Prostate gland (tissue), 2 donors: Measurements from ENCODE around the gene GNG2. TPM values are rescaled to one million over a fixed set of nuclear protein-coding genes. Genes with fewer than 3 reads are reported as not detected.

ENCODE experiments used
- DNase-seq: peaks from one replicate; pipeline ENCODE4 v3.0.0-alpha.2; 2019; ENCODE audit warnings: low spot score
- H3K27ac ChIP-seq, 2 donors: fragments of 200-600 bp; sonication (generic); 2 replicates each; pipeline ENCODE4 v1.5.1; 2017 to 2019
- H3K27me3 ChIP-seq: fragments of 200-600 bp; sonication (generic); replicated peaks from 2 replicates; pipeline ENCODE4 v1.5.1; 2019; ENCODE audit not compliant: insufficient read depth
- H3K36me3 ChIP-seq, 2 donors: fragments of 200-600 bp; sonication (generic); 1 replicate in 1 of 2; 2 replicates in 1 of 2; pipeline versions ENCODE4 v1.5.1 to v1.8.1; 2017 to 2019
- H3K4me1 ChIP-seq: fragments of 200-600 bp; sonication (generic); replicated peaks from 2 replicates; pipeline ENCODE4 v1.5.1; 2019
- H3K4me3 ChIP-seq, 2 donors: fragments of 200-600 bp; sonication (generic); 2 replicates each; pipeline ENCODE4 v1.5.1; 2017 to 2019
- H3K9me3 ChIP-seq: fragments of 200-600 bp; sonication (generic); 2 replicates; pipeline ENCODE4 v1.5.1; 2017
- CTCF ChIP-seq, 4 experiments: fragments of 200-600 bp in 2 of 4; fragments of 450-650 bp in 2 of 4; sonication (generic) in 2 of 4; IDR thresholded peaks; 1 replicate in 3 of 4; 2 replicates in 1 of 4; pipeline ENCODE4 v1.5.1; 2016 to 2019; ENCODE audit warnings: antibody characterized with exemption in 4 of 4, mild to moderate bottlenecking in 2 of 4, moderate library complexity in 2 of 4
- POLR2A ChIP-seq: fragments of 450-650 bp; IDR thresholded peaks from one replicate; pipeline ENCODE4 v1.6.1; 2016; ENCODE audit warnings: antibody characterized with exemption, mild to moderate bottlenecking
- POLR2AphosphoS5 ChIP-seq: sonication (generic); formaldehyde crosslinking; IDR thresholded peaks from one replicate; pipeline ENCODE4 v1.6.1; 2017; ENCODE audit warnings: antibody characterized with exemption
- WGBS: methylation state at CpG from one replicate; pipeline ENCODE4 v1.1.5; 2018; 5-methylcytosine and 5-hydroxymethylcytosine counted together
- intact Hi-C: fragments of 100-400 bp; cut with DNase I; formaldehyde crosslinking; loops from one replicate; pipeline ENCODE4 v1.14.2; 2022
- total RNA-seq, 2 donors: library from RNA; depleted of rRNA; stranded (reverse); fragments of >200 nt; gene quantifications; one replicate each; pipeline ENCODE4 v1.1.0, GENCODE V29; 2016

Gene GNG2
- total RNA-seq, 2 donors from 2014 or later: 2.7 to 120 TPM

GRCh38 chr14:52014601-52015267 lies 154.3 kb downstream of the GNG2 start:
- no peaks in the 10 kb centered on the region for H3K4me1 ChIP-seq
- peaks cover 0 to 6% of the 10 kb centered on the region in 2 donors for H3K36me3 ChIP-seq
- H3K4me3 ChIP-seq: no peak overlapping the region
- no peaks in the 10 kb centered on the region for H3K27me3 ChIP-seq
- intact Hi-C loops: no loop called here
- no peaks in the 10 kb centered on the region for H3K9me3 ChIP-seq
- no peak for DNase-seq
- 83% methylated on average over 15 of the region's 15 CpGs for WGBS
- H3K27ac ChIP-seq: no peak overlapping the region
- TF ChIP-seq POLR2A (no peak), CTCF (IDR thresholded peaks at IDR 0.05) (no peak), POLR2AphosphoS5 (no peak)

- DNase-seq: no peak
- H3K4me3 ChIP-seq: no peak overlapping the region
- intact Hi-C loops: no loop called here
- no peak overlapping the region for H3K27ac ChIP-seq
- H3K4me1 ChIP-seq: no peaks in the 10 kb centered on the region
- WGBS: 63% methylated on average over 8 of the region's 8 CpGs
- peak in 2 of 4 experiments; percentile 13 to 30 for TF ChIP-seq CTCF (IDR thresholded peaks at IDR 0.05)
- TF ChIP-seq POLR2AphosphoS5: no peak
- no peaks in the 10 kb centered on the region for H3K9me3 ChIP-seq
- H3K36me3 ChIP-seq: peaks cover 0 to 6% of the 10 kb centered on the region in 2 donors
- no peaks in the 10 kb centered on the region for H3K27me3 ChIP-seq
Measured at GRCh38 chr14:52015411-52016030, 155.1 kb downstream of the GNG2 start.

- no peak for DNase-seq
- Histone ChIP-seq H3K4me3 (no peak overlapping the region), H3K27ac (no peak overlapping the region), H3K4me1 (no peaks in the 10 kb centered on the region), H3K9me3 (no peaks in the 10 kb centered on the region), H3K36me3 (no peaks in the 10 kb centered on the region), H3K27me3 (no peaks in the 10 kb centered on the region)
- WGBS: 80% methylated on average over 4 of the region's 4 CpGs
- TF ChIP-seq POLR2A (no peak), CTCF (IDR thresholded peaks at IDR 0.05) (no peak), POLR2AphosphoS5 (no peak)
- intact Hi-C loops: no loop called here
Measured at GRCh38 chr14:52018252-52018651, 157.8 kb downstream of the GNG2 start.

GRCh38 chr14:52018970-52019369 lies 158.6 kb downstream of the GNG2 start:
- no peaks in the 10 kb centered on the region for H3K9me3 ChIP-seq
- WGBS: 95% methylated on average over 8 of the region's 8 CpGs
- H3K4me3 ChIP-seq: no peak overlapping the region
- H3K36me3 ChIP-seq: no peaks in the 10 kb centered on the region
- no peak for DNase-seq
- no peaks in the 10 kb centered on the region for H3K4me1 ChIP-seq
- TF ChIP-seq CTCF (IDR thresholded peaks at IDR 0.05): no peak
- no peak for TF ChIP-seq POLR2A
- TF ChIP-seq POLR2AphosphoS5: no peak
- no peaks in the 10 kb centered on the region for H3K27me3 ChIP-seq
- intact Hi-C loops: no loop called here
- H3K27ac ChIP-seq: no peak overlapping the region

Other genes starting within 250 kb of the GNG2 start
- 10 to 100 TPM; 59.1 to 84.0 TPM for gene FRMD6, start 208.7 kb upstream of the GNG2 start, total RNA-seq
- 100 to 1,000 TPM in 1 of 2 donors, 10 to 100 TPM in 1; 62.6 to 105 TPM for gene RTRAF, start 128.9 kb downstream of the GNG2 start, total RNA-seq
- gene NID2, start 208.4 kb downstream of the GNG2 start, total RNA-seq: 10 to 100 TPM in 1 of 2 donors, 1 to 10 TPM in 1; 6.9 to 17.2 TPM